K562 (cell line): ENCODE measurements around the gene DYRK4. TPM values are rescaled to one million over a fixed set of nuclear protein-coding genes. Genes with fewer than 3 reads are reported as not detected.

Experiments
- ATAC-seq: fragments of 200-7000 bp; cut with Tn5 transposase; 3 replicates; pipeline ENCODE4 v1.9.1; 2020; ENCODE audit warnings: moderate library complexity
- Bru-seq: library from RNA; stranded (reverse); fragments of 400-500 nt; gene quantifications from one replicate; lab custom pipeline; 2021; lab: Mats Ljungman, UMichigan
- BruChase-seq, 2 experiments: library from RNA; stranded (reverse); fragments of 400-500 nt; gene quantifications; one replicate each; lab custom pipeline; 2021; lab: Mats Ljungman, UMichigan
- BruUV-seq: library from RNA; stranded (reverse); fragments of 400-500 nt; replicated peaks from 2 replicates; lab custom pipeline; 2021; lab: Mats Ljungman, UMichigan
- CTCF ChIA-PET: fragments of 300-600 bp; formaldehyde crosslinking; extraction: SDS; loops from one replicate; lab custom pipeline; 2021; ENCODE audit warnings: low intra/inter-chr PET ratio; lab: Yijun Ruan, JAX
- POLR2A ChIA-PET: fragments of 300-600, 350-650 bp; sonication (Branson Sonifier 250); formaldehyde crosslinking; extraction: SDS; loops from one replicate; lab custom pipeline; 2021; ENCODE audit warnings: antibody characterized with exemption, inconsistent platforms; lab: Yijun Ruan, JAX
- DNase-seq, 4 experiments: peaks; one replicate each; pipeline versions ENCODE4 v3.0.0 to v3.0.0-alpha.2; 2011 to 2018; ENCODE audit warnings: low spot score in 3 of 4, mixed read lengths in 3 of 4; ENCODE audit errors: extremely low read depth in 1 of 4
- FAIRE-seq: peaks from 2 replicates; lab custom pipeline; 2011; peaks lifted over from hg19 to GRCh38; lab: Jason Lieb, UNC
- H2AFZ ChIP-seq: 2 replicates; pipeline ENCODE4 v1.6.0; 2011; ENCODE audit warnings: low read depth, low read length, control low read depth, inconsistent platforms
- H3K27ac ChIP-seq: fragments of 200-600 bp; 3 replicates; pipeline ENCODE4 v1.8.0; 2011; ENCODE audit warnings: low read depth, mild to moderate bottlenecking, control low read depth, inconsistent platforms, low read length, moderate library complexity, mixed read lengths; ENCODE audit errors: extremely low read depth
- H3K27me3 ChIP-seq, 2 experiments: fragments of 300-600 bp in 1 of 2; 2 replicates in 1 of 2; 3 replicates in 1 of 2; pipeline versions ENCODE4 v1.6.0 to v1.8.0; 2011; ENCODE audit warnings: inconsistent platforms in 2 of 2, low read length in 2 of 2, mild to moderate bottlenecking in 1 of 2, mixed read lengths in 1 of 2, moderate library complexity in 1 of 2; ENCODE audit not compliant: control insufficient read depth in 2 of 2, insufficient read depth in 2 of 2
- H3K36me3 ChIP-seq: fragments of 300-600 bp; 3 replicates; pipeline ENCODE4 v1.8.0; 2011; ENCODE audit warnings: mild to moderate bottlenecking, low read length, inconsistent platforms; ENCODE audit not compliant: control insufficient read depth, insufficient read depth
- H3K4me1 ChIP-seq, 2 experiments: fragments of 200-600 bp in 1 of 2; replicated peaks in 1 of 2; 2 replicates in 1 of 2; 3 replicates in 1 of 2; pipeline versions ENCODE4 v1.5.1 to v1.8.0; 2011; ENCODE audit warnings: inconsistent platforms in 2 of 2, low read length in 2 of 2, mild to moderate bottlenecking in 1 of 2, mixed read lengths in 1 of 2, moderate library complexity in 1 of 2; ENCODE audit not compliant: control insufficient read depth in 2 of 2, insufficient read depth in 2 of 2
- H3K4me2 ChIP-seq: 2 replicates; pipeline ENCODE4 v1.6.1; 2011; ENCODE audit warnings: low read length, control low read depth, inconsistent platforms, mixed read lengths; ENCODE audit not compliant: insufficient read depth
- H3K4me3 ChIP-seq: fragments of 200-600 bp; sonication (generic), shearing (Covaris generic); 2 replicates; pipeline ENCODE4 v1.5.1; 2016; ENCODE audit warnings: control low read depth, inconsistent platforms
- H3K79me2 ChIP-seq: fragments of 200-600 bp; 3 replicates; pipeline ENCODE4 v1.8.0; 2011; ENCODE audit warnings: low read length, inconsistent platforms; ENCODE audit not compliant: control insufficient read depth, insufficient read depth
- H3K9ac ChIP-seq, 2 experiments: 2 replicates each; pipeline versions ENCODE4 v1.6.0 to v1.6.1; 2011; ENCODE audit warnings: low read depth in 2 of 2, low read length in 2 of 2, control low read depth in 1 of 2, inconsistent platforms in 1 of 2, mild to moderate bottlenecking in 1 of 2, mixed read lengths in 1 of 2; ENCODE audit not compliant: insufficient read depth in 1 of 2
- H3K9me1 ChIP-seq: one replicate; pipeline ENCODE4 v1.6.0; 2011; ENCODE audit warnings: inconsistent platforms, mild to moderate bottlenecking, low read length, moderate library complexity; ENCODE audit not compliant: control insufficient read depth, insufficient read depth
- H3K9me3 ChIP-seq: replicated peaks from 2 replicates; pipeline ENCODE4 v1.5.1; 2011; ENCODE audit warnings: low read depth, low read length, inconsistent platforms; ENCODE audit not compliant: control insufficient read depth, insufficient read depth
- H4K20me1 ChIP-seq: replicated peaks from 2 replicates; pipeline ENCODE4 v1.6.1; 2011; ENCODE audit warnings: low read length, inconsistent platforms, mixed read lengths; ENCODE audit not compliant: control insufficient read depth, insufficient read depth
- C11orf30 ChIP-seq: fragments of 450-650 bp; IDR thresholded peaks from 2 replicates; pipeline ENCODE4 v1.6.1; 2016; ENCODE audit warnings: low read depth, mild to moderate bottlenecking
- ERF ChIP-seq: fragments of 450-650 bp; formaldehyde crosslinking; IDR thresholded peaks from 2 replicates; pipeline ENCODE4 v1.4.0; 2020; ENCODE audit warnings: mild to moderate bottlenecking, mixed read lengths
- FOXK2 ChIP-seq, 2 experiments: fragments of 450-650 bp; IDR thresholded peaks in 1 of 2; conservative IDR thresholded peaks in 1 of 2; 2 replicates each; pipeline ENCODE4 v1.6.1; 2016; ENCODE audit warnings: low read depth in 2 of 2, mild to moderate bottlenecking in 1 of 2
- HCFC1 ChIP-seq: IDR thresholded peaks from 2 replicates; pipeline ENCODE4 v1.6.1; 2012; ENCODE audit warnings: low read depth, low read length, improper control_type of control experiment
- ILK ChIP-seq: fragments of 450-650 bp; IDR thresholded peaks from 2 replicates; pipeline ENCODE4 v1.6.1; 2016; ENCODE audit warnings: missing genetic modification characterization, low read depth, mild to moderate bottlenecking, missing compliant biosample characterization, moderate library complexity, borderline replicate concordance
- JUND ChIP-seq, 2 experiments: IDR thresholded peaks; 2 replicates in 1 of 2; 3 replicates in 1 of 2; pipeline ENCODE4 v1.6.1; 2011; ENCODE audit warnings: borderline replicate concordance in 2 of 2, low read depth in 2 of 2, low read length in 2 of 2, improper control_type of control experiment in 1 of 2, missing biosample characterization in 1 of 2, missing genetic modification characterization in 1 of 2, missing genetic modification reagents in 1 of 2
- NEUROD1 ChIP-seq: fragments of 150-350 bp; IDR thresholded peaks from 2 replicates; pipeline ENCODE4 v1.6.1; 2014; ENCODE audit warnings: borderline replicate concordance, low read length, low read depth; ENCODE audit not compliant: partially characterized antibody
- PRPF4 ChIP-seq: fragments of 200-400 bp; formaldehyde crosslinking; IDR thresholded peaks from one replicate; pipeline ENCODE4 v1.6.1; 2017; ENCODE audit warnings: low read length, low read depth, mild to moderate bottlenecking; ENCODE audit not compliant: insufficient read depth, poor library complexity, severe bottlenecking
- RFX7 ChIP-seq: fragments of 250-450 bp; sonication (Bioruptor Pico); IDR thresholded peaks from 2 replicates; pipeline ENCODE4 v1.5.1; 2021; ENCODE audit warnings: mild to moderate bottlenecking
- TRIM28 ChIP-seq: fragments of 450-650 bp; IDR thresholded peaks from 2 replicates; pipeline ENCODE4 v1.6.1; 2017
- ZFP1 ChIP-seq: fragments of 450-650 bp; formaldehyde crosslinking; IDR thresholded peaks from 2 replicates; pipeline ENCODE4 v1.4.0; 2020; ENCODE audit warnings: mild to moderate bottlenecking, mixed read lengths
- ZNF23 ChIP-seq: fragments of 250-450 bp; sonication (Bioruptor Pico); IDR thresholded peaks from 2 replicates; pipeline ENCODE4 v1.4.0; 2020; ENCODE audit warnings: mild to moderate bottlenecking
- ZNF589 ChIP-seq: fragments of 200-800 bp; sonication (Bioruptor generic); IDR thresholded peaks from 2 replicates; pipeline ENCODE4 v1.6.1; 2016; ENCODE audit warnings: low read depth, missing genetic modification characterization, missing compliant biosample characterization
- ZNF77 ChIP-seq: fragments of 250-450 bp; sonication (Bioruptor Pico); IDR thresholded peaks from 2 replicates; pipeline ENCODE4 v1.5.0; 2020
- WGBS: fragments of 100-300 bp; shearing (Covaris generic); methylation state at CpG from one replicate; pipeline ENCODE4 v1.1.6; 2016; ENCODE audit warnings: low coverage, mixed read lengths; ENCODE audit not compliant: insufficient coverage; ENCODE audit errors: missing lambda C conversion rate; 5-methylcytosine and 5-hydroxymethylcytosine counted together
- in situ Hi-C: fragments of 300-500 bp; cut with MboI; formaldehyde crosslinking; loops from 4 replicates; pipeline ENCODE4 v1.15.0; 2018; ENCODE audit warnings: inconsistent platforms, mixed read lengths
- intact Hi-C: fragments of 100-400 bp; cut with micrococcal nuclease; formaldehyde crosslinking; loops from 2 replicates; pipeline ENCODE4 v1.14.2; 2022
- long read RNA-seq, 3 experiments: library from polyadenylated mRNA in 2 of 3; library from RNA in 1 of 3; unstranded in 2 of 3; stranded (forward) in 1 of 3; transcript quantifications; one replicate each; pipeline ENCODE4 v2.0.0, GENCODE V29; 2019 to 2022
- polyA minus RNA-seq, 3 experiments: library from RNA; depleted of rRNA, polyadenylated mRNA; stranded (reverse); fragments of >200 nt; gene quantifications; 2 replicates each; pipeline ENCODE4 v1.2.3, GENCODE V29; 2011
- polyA plus RNA-seq, 8 experiments: library from polyadenylated mRNA; depleted of rRNA in 4 of 8; stranded (reverse) in 5 of 8; unstranded in 3 of 8; fragments of >200 nt; fragmentation: Nextera tagmentation in 2 of 8; fragmentation: Illumina TruSeq in 1 of 8; extraction: Ambion mirVana in 2 of 8; extraction: Trizol in 1 of 8; gene quantifications; 2 replicates each; pipeline versions ENCODE4 v1.2.1 to v1.2.3, GENCODE V29; 2011 to 2014; ENCODE audit warnings: inconsistent platforms in 1 of 8, missing spikeins in 1 of 8
- total RNA-seq, 7 experiments: library from RNA; depleted of rRNA in 6 of 7; stranded (reverse); fragments of >200 nt in 6 of 7; fragmentation: Illumina TruSeq in 2 of 7; extraction: Trizol in 2 of 7; gene quantifications; 2 replicates each; pipeline versions ENCODE4 v1.2.1 to v1.2.3, GENCODE V29; 2011 to 2021; ENCODE audit warnings: low replicate concordance in 1 of 7

The DYRK4 gene, protein sequence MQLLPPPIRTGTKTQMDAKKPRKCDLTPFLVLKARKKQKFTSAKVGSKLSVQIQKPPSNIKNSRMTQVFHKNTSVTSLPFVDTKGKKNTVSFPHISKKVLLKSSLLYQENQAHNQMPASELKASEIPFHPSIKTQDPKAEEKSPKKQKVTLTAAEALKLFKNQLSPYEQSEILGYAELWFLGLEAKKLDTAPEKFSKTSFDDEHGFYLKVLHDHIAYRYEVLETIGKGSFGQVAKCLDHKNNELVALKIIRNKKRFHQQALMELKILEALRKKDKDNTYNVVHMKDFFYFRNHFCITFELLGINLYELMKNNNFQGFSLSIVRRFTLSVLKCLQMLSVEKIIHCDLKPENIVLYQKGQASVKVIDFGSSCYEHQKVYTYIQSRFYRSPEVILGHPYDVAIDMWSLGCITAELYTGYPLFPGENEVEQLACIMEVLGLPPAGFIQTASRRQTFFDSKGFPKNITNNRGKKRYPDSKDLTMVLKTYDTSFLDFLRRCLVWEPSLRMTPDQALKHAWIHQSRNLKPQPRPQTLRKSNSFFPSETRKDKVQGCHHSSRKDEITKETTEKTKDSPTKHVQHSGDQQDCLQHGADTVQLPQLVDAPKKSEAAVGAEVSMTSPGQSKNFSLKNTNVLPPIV
- 8.5 and 15.2 TPM in 2 replicates for total RNA-seq (2011; cell fraction: chromatin; rRNA removed; ENCODE audit: low replicate concordance)
- total RNA-seq (2011; cell fraction: nucleolus; rRNA removed) = 5.7 and 7.4 TPM in 2 replicates
- total RNA-seq (2011; cell fraction: nucleoplasm; rRNA removed) = 12.1 and 15.3 TPM in 2 replicates
- 17.5 and 23.4 TPM in 2 replicates for total RNA-seq (2014; rRNA removed)
- 15.8 and 16.1 TPM in 2 replicates for total RNA-seq (2014; rRNA removed; fragmentation: Illumina TruSeq; extraction: Trizol)
- 16.5 and 18.4 TPM in 2 replicates for total RNA-seq (2015; rRNA removed; fragmentation: Illumina TruSeq; extraction: Trizol)
- total RNA-seq (2021) = 13.4 and 17.2 TPM in 2 replicates
- 26.5 and 27.6 TPM in 2 replicates for polyA plus RNA-seq (2011; rRNA removed)
- 13.9 and 17.5 TPM in 2 replicates for polyA plus RNA-seq (2011; cell fraction: cytosol; rRNA removed)
- 32.7 and 45.8 TPM in 2 replicates for polyA plus RNA-seq (2011; cell fraction: nucleus; rRNA removed)
- 14.2 and 27.3 TPM in 2 replicates for polyA plus RNA-seq (2012)
- polyA plus RNA-seq (2014; fragmentation: Illumina TruSeq; extraction: Trizol) = 19.7 and 25.3 TPM in 2 replicates
- 10 to 100 TPM; 37.2 to 37.4 TPM for polyA plus RNA-seq (2014; fragmentation: Nextera tagmentation; extraction: Ambion mirVana)
- polyA plus RNA-seq (2014; rRNA removed) = 22.2 and 25.9 TPM in 2 replicates
- polyA minus RNA-seq (2011; rRNA and poly(A)+ RNA removed) = 13.1 and 16.6 TPM in 2 replicates
- polyA minus RNA-seq (2011; cell fraction: cytosol; rRNA and poly(A)+ RNA removed) = 4.4 and 9.8 TPM in 2 replicates
- polyA minus RNA-seq (2011; cell fraction: nucleus; rRNA and poly(A)+ RNA removed) = 8.6 and 11.3 TPM in 2 replicates
- Bru-seq, nascent RNA = percentile 47 among the genes with signal in this experiment
- BruChase-seq, experiment 1, labeled RNA remaining after a 2-hour chase = percentile 60 among the genes with signal in this experiment
- BruChase-seq, experiment 2, labeled RNA remaining after a 6-hour chase = percentile 65 among the genes with signal in this experiment
- long read RNA-seq, experiment 1, partial matches to known transcripts = 5 of 12 reads
- long read RNA-seq, experiment 1, other reads (novel, unspliced or antisense) = 7 of 12 reads
- long read RNA-seq, experiment 2, partial matches to known transcripts = 5 of 13 reads
- long read RNA-seq, experiment 2, other reads (novel, unspliced or antisense) = 6 of 13 reads
- long read RNA-seq, experiment 3, partial matches to known transcripts = 3 of 5 reads
- long read RNA-seq, experiment 3, other reads (novel, unspliced or antisense) = 2 of 5 reads

DNA sequence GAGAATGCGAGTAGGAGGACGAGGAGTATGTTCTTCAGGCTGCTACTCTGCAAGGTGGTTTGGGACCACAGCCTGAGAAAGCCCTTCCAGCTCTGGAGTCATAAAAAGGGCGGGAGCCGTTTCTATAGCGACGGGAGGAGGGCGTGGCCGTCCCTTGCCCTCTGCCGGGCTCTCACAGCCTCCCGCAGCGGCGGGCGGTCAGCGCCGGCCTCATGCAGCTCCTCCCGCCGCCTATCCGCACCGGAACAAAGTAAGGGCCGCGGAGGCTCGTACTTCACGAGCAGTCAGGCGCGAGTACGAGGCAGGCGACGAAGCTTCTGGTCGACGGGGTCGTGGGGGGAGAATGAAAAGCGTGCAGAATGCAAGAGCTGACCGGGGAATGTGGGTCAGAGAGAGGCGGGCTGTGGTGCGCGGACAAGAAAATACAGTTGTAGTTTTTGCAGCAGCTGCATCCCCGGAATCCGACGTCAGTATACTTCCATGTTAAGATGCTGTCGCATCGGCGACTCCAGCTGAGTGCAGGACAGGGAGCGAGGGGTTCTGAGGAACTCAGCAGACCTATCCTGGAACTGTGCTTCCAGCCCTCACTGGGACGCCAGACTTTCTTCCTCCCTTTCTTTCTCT is at the start of gene DYRK4:
TSS of gene DYRK4 (plus strand) at position 175 of the 624 bp plus-strand sequence. CDS start at position 213, 38 bp downstream.
- Histone ChIP-seq H4K20me1 (no peaks in the 10 kb centered on the region), H3K27ac (peak within 1 kb of the TSS; percentile 31; the same call in 2 of the 3 replicates), H3K9me1 (no peaks in the 10 kb centered on the region), H3K9ac (peak within 1 kb of the TSS; percentile 40 to 87; a peak in 3 of 4 replicates), H3K4me1 (peaks cover 7 to 13% of the 10 kb centered on the region in 2 experiments; a peak in 4 of 5 replicates), H2AFZ (peak within 1 kb of the TSS; percentile 86), H3K9me3 (no peaks in the 10 kb centered on the region), H3K4me3 (no peak within 1 kb of the TSS), H3K36me3 (peaks cover 22% of the 10 kb centered on the region), H3K79me2 (no peaks in the 10 kb centered on the region), H3K4me2 (peak within 1 kb of the TSS; percentile 64), H3K27me3 (no peaks in the 10 kb centered on the region)
- 15% methylated on average over 38 of the region's 44 CpGs for WGBS
- DNase-seq (peak; percentile 77 to 90 (median 82)), FAIRE-seq (peak; percentile 89), ATAC-seq (peak; percentile 99)
- CTCF ChIA-PET = no interaction called here
- in situ Hi-C loops = no loop called here
- intact Hi-C loops = no loop called here
- POLR2A ChIA-PET = interaction anchor here (0.6 to 1.5 kb wide), 4 partner anchors 9 to 287 kb away, joined by 3 to 4 read pairs (median 3); no protein-coding TSS in a partner anchor
- no TSS peak for BruUV-seq
- TF ChIP-seq RFX7 (no peak), C11orf30 (no peak), ZNF23 (no peak), ZNF77 (no peak), FOXK2 (conservative IDR thresholded peaks at IDR 0.05 in 1 of 2, IDR thresholded peaks at IDR 0.05 in 1 of 2; ENCODE audit: low read depth in 2 of 2) (no peak), TRIM28 (no peak), NEUROD1 (no peak), HCFC1 (0 out of 2 replicates have a peak, but pooled peaks have one; percentile 9), JUND (IDR thresholded peaks at IDR 0.05; ENCODE audit: borderline replicate concordance, low read depth, low read length) (no peak), JUND (tag; IDR thresholded peaks at IDR 0.05; ENCODE audit: borderline replicate concordance, low read depth, low read length) (no peak), ZNF589 (CRISPR knock-in tag) (no peak), ILK (tag) (no peak), ZFP1 (no peak), ERF (CRISPR knock-in tag) (no peak), PRPF4 (no peak)
